ENCODE results near the gene PFKL. TPM values are rescaled to one million over a fixed set of nuclear protein-coding genes. Genes with fewer than 3 reads are reported as not detected.

PFKL gene
- total and polyA plus RNA-seq, 2 experiments from 2014 or later, result 199 to 239 TPM

GRCh38 chr21:44259082-44259705 is 40.7 kb upstream of the PFKL start:
- H3K27me3 ChIP-seq (replicated peaks; ENCODE audit: insufficient read depth), result 0 out of 2 replicates have a peak, but pooled peaks cover 7% of the 10 kb centered on the region
- no peak for DNase-seq
- H3K9me3 ChIP-seq (ENCODE audit: low read depth), result no peaks in the 10 kb centered on the region
- H3K79me2 ChIP-seq (ENCODE audit: insufficient read depth), result no peaks in the 10 kb centered on the region
- in situ Hi-C loops (cut with MboI), result no loop called here
- no peaks in the 10 kb centered on the region for H3K36me3 ChIP-seq (ENCODE audit: low read depth)
- H3K4me2 ChIP-seq (ENCODE audit: unreplicated experiment), result no peak overlapping the region
- 74 to 80% methylated on average over 15 to 22 of the region's 22 CpGs for WGBS, 2 experiments (ENCODE audit: low coverage in 1 of 2, low lambda C conversion rate in 2 of 2, missing lambda C conversion rate in 2 of 2)
- no peak overlapping the region for H3K9ac ChIP-seq
- no peaks in the 10 kb centered on the region for H4K20me1 ChIP-seq (ENCODE audit: insufficient read depth)
- H2AFZ ChIP-seq, result no peak overlapping the region
- no peak for TF ChIP-seq EZH2 (IDR thresholded peaks at IDR 0.05; ENCODE audit: insufficient read depth, poor library complexity, severe bottlenecking)
- no peak for TF ChIP-seq EZH2phosphoT487 (IDR thresholded peaks at IDR 0.05; ENCODE audit: insufficient read depth, low read depth)
- no peak overlapping the region for H3K27ac ChIP-seq
- H3F3A ChIP-seq (ENCODE audit: insufficient read depth), result no peaks in the 10 kb centered on the region
- no peaks in the 10 kb centered on the region for H3K9me2 ChIP-seq (ENCODE audit: insufficient read depth)
- no peaks in the 10 kb centered on the region for H3K4me1 ChIP-seq (ENCODE audit: insufficient read depth)
- H3K4me3 ChIP-seq, result no peak overlapping the region

- Histone ChIP-seq H2AFZ (no peak overlapping the region), H3K9me3 (ENCODE audit: low read depth) (no peaks in the 10 kb centered on the region), H3F3A (ENCODE audit: insufficient read depth) (no peaks in the 10 kb centered on the region), H3K36me3 (ENCODE audit: low read depth) (no peaks in the 10 kb centered on the region), H3K4me1 (ENCODE audit: insufficient read depth) (no peaks in the 10 kb centered on the region), H3K27ac (no peak overlapping the region), H3K4me3 (no peak overlapping the region), H3K4me2 (ENCODE audit: unreplicated experiment) (no peak overlapping the region), H3K79me2 (ENCODE audit: insufficient read depth) (no peaks in the 10 kb centered on the region), H3K9ac (no peak overlapping the region), H3K9me2 (ENCODE audit: insufficient read depth) (no peaks in the 10 kb centered on the region), H3K27me3 (replicated peaks; ENCODE audit: insufficient read depth) (peaks cover 7% of the 10 kb centered on the region; the same call in 1 of the 2 replicates), H4K20me1 (ENCODE audit: insufficient read depth) (no peaks in the 10 kb centered on the region)
- in situ Hi-C loops (cut with MboI), result no loop called here
- TF ChIP-seq EZH2 (IDR thresholded peaks at IDR 0.05; ENCODE audit: insufficient read depth, poor library complexity, severe bottlenecking) (no peak), EZH2phosphoT487 (IDR thresholded peaks at IDR 0.05; ENCODE audit: insufficient read depth, low read depth) (no peak)
- WGBS, 2 experiments (ENCODE audit: low coverage in 1 of 2, low lambda C conversion rate in 2 of 2, missing lambda C conversion rate in 2 of 2), result 36 to 40% methylated on average over 4 of the region's 4 CpGs
- DNase-seq, result no peak
These were observed 39.8 kb upstream of the PFKL start for GRCh38 chr21:44260066-44260465.

GRCh38 chr21:44260791-44261631 is 38.8 kb upstream of the PFKL start:
- no peaks in the 10 kb centered on the region for H3K9me2 ChIP-seq (ENCODE audit: insufficient read depth)
- no peaks in the 10 kb centered on the region for H3K79me2 ChIP-seq (ENCODE audit: insufficient read depth)
- peaks cover 7% of the 10 kb centered on the region; the same call in 1 of the 2 replicates for H3K27me3 ChIP-seq (replicated peaks; ENCODE audit: insufficient read depth)
- no peaks in the 10 kb centered on the region for H3K9me3 ChIP-seq (ENCODE audit: low read depth)
- no peak for DNase-seq
- no peak overlapping the region for H3K9ac ChIP-seq
- no peak overlapping the region for H3K4me2 ChIP-seq (ENCODE audit: unreplicated experiment)
- TF ChIP-seq EZH2 (IDR thresholded peaks at IDR 0.05; ENCODE audit: insufficient read depth, poor library complexity, severe bottlenecking) (no peak), EZH2phosphoT487 (IDR thresholded peaks at IDR 0.05; ENCODE audit: insufficient read depth, low read depth) (no peak)
- H3K4me1 ChIP-seq (ENCODE audit: insufficient read depth), result no peaks in the 10 kb centered on the region
- H4K20me1 ChIP-seq (ENCODE audit: insufficient read depth), result no peaks in the 10 kb centered on the region
- H2AFZ ChIP-seq, result no peak overlapping the region
- no peak overlapping the region for H3K27ac ChIP-seq
- WGBS, 2 experiments (ENCODE audit: low coverage in 1 of 2, low lambda C conversion rate in 2 of 2, missing lambda C conversion rate in 2 of 2), result 52 to 56% methylated on average over 19 of the region's 19 CpGs
- no peaks in the 10 kb centered on the region for H3K36me3 ChIP-seq (ENCODE audit: low read depth)
- no peaks in the 10 kb centered on the region for H3F3A ChIP-seq (ENCODE audit: insufficient read depth)
- in situ Hi-C loops (cut with MboI), result no loop called here
- H3K4me3 ChIP-seq, result no peak overlapping the region

GRCh38 chr21:44261675-44262295 is 38.1 kb upstream of the PFKL start, which contains the start of gene DNMT3L:
TSS of gene DNMT3L (minus strand) at chr21:44261897. CDS start at chr21:44261259, 638 bp downstream.
- Histone ChIP-seq H3K9ac (no peak within 1 kb of the TSS), H3K4me1 (ENCODE audit: insufficient read depth) (no peaks in the 10 kb centered on the region), H4K20me1 (ENCODE audit: insufficient read depth) (no peaks in the 10 kb centered on the region), H3K4me3 (no peak within 1 kb of the TSS), H3K9me2 (ENCODE audit: insufficient read depth) (no peaks in the 10 kb centered on the region), H3F3A (ENCODE audit: insufficient read depth) (no peaks in the 10 kb centered on the region), H3K4me2 (ENCODE audit: unreplicated experiment) (no peak within 1 kb of the TSS), H3K36me3 (ENCODE audit: low read depth) (no peaks in the 10 kb centered on the region), H3K27ac (no peak within 1 kb of the TSS), H3K9me3 (ENCODE audit: low read depth) (no peaks in the 10 kb centered on the region), H3K79me2 (ENCODE audit: insufficient read depth) (no peaks in the 10 kb centered on the region), H3K27me3 (replicated peaks; ENCODE audit: insufficient read depth) (peaks cover 7% of the 10 kb centered on the region; the same call in 1 of the 2 replicates), H2AFZ (no peak within 1 kb of the TSS)
- in situ Hi-C loops (cut with MboI), result no loop called here
- DNase-seq, result no peak
- no peak for TF ChIP-seq EZH2phosphoT487 (IDR thresholded peaks at IDR 0.05; ENCODE audit: insufficient read depth, low read depth)
- TF ChIP-seq EZH2 (IDR thresholded peaks at IDR 0.05; ENCODE audit: insufficient read depth, poor library complexity, severe bottlenecking), result no peak
- 51 to 83% methylated on average over 5 to 19 of the region's 19 CpGs for WGBS, 2 experiments (ENCODE audit: low coverage in 1 of 2, low lambda C conversion rate in 2 of 2, missing lambda C conversion rate in 2 of 2)
